Measurements from ENCODE around the gene LMBR1L. TPM values are rescaled to one million over a fixed set of nuclear protein-coding genes. Genes with fewer than 3 reads are reported as not detected.

Gene LMBR1L
- total RNA-seq, 1 experiment from 2014 or later: 55.1 TPM

DNA sequence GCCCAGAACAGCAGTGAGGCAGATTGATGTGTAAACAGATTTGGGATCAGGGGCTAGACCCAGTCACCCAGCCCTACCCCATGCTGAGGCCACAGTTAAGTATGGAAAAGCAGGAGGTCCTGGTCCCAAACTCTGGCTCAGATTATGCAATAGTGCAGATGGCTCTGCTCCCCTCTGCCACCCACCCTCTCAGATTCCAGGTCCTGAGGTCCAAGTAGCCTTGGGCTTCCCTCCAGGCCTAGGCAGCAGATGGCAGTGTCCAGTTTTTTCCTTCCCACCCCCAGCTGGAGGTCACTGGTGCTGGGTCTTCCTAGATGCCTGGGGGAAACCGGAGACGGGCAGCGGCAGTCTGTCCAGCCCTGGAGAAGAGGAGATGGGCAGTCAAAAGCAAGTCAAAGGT is 13.3 kb downstream of the LMBR1L start:
- Histone ChIP-seq H2AK5ac (ENCODE audit: insufficient read length, low read length) (no peak overlapping the region), H4K91ac (ENCODE audit: insufficient read length, low read depth, low read length) (no peak overlapping the region), H3T11ph (ENCODE audit: low read length) (no peak overlapping the region), H3K56ac (ENCODE audit: insufficient read length, low read depth, low read length) (no peak overlapping the region), H3K27me3 (ENCODE audit: insufficient read depth, low read length) (peaks cover 27% of the 10 kb centered on the region; the same call in 1 of the 2 replicates), H4K20me1 (ENCODE audit: control insufficient read depth, insufficient read depth, insufficient read length) (no peaks in the 10 kb centered on the region), H3K79me1 (ENCODE audit: insufficient read depth, low read depth, low read length, poor library complexity, severe bottlenecking) (no peaks in the 10 kb centered on the region), H4K8ac (replicated peaks; ENCODE audit: insufficient read length, low read depth, low read length) (no peak overlapping the region), H2BK5ac (ENCODE audit: insufficient read length, low read length) (no peak overlapping the region), H3K4me1 (ENCODE audit: insufficient read depth, low read length) (no peaks in the 10 kb centered on the region), H3K27ac (ENCODE audit: insufficient read length, low read depth, low read length) (no peak overlapping the region), H4K5ac (ENCODE audit: insufficient read length, low read depth, low read length) (no peak overlapping the region), H3K79me2 (ENCODE audit: insufficient read depth, low read length) (no peaks in the 10 kb centered on the region), H2BK15ac (ENCODE audit: low read depth, low read length) (no peak overlapping the region), H3K4me2 (ENCODE audit: insufficient read depth, insufficient read length, low read length) (no peak overlapping the region), H3K23me2 (ENCODE audit: insufficient read length, low read depth, low read length, poor library complexity, severe bottlenecking) (peaks cover 6% of the 10 kb centered on the region), H2BK120ac (ENCODE audit: low read depth, low read length, poor library complexity, severe bottlenecking) (no peak overlapping the region), H3K9ac (ENCODE audit: extremely low read depth, insufficient read length, low read length) (no peak overlapping the region), H3K14ac (ENCODE audit: insufficient read depth, low read length) (no peak overlapping the region), H2BK12ac (ENCODE audit: insufficient read length, low read depth, low read length) (no peak overlapping the region), H2AFZ (ENCODE audit: low read length) (no peak overlapping the region), H3K4ac (ENCODE audit: low read depth, low read length) (no peak overlapping the region), H3K18ac (ENCODE audit: insufficient read length, low read depth, low read length) (no peak overlapping the region), H3K23ac (ENCODE audit: insufficient read length, low read depth, low read length) (no peak overlapping the region), H3K9me3 (ENCODE audit: control insufficient read depth, low read depth, low read length) (no peaks in the 10 kb centered on the region), H2BK20ac (ENCODE audit: low read depth, low read length, poor library complexity, severe bottlenecking) (no peak overlapping the region)
- Mint-ChIP-seq H3K4me1 (peaks cover 18 to 27% of the 10 kb centered on the region in 2 experiments), H3K36me3 (ENCODE audit: insufficient read depth in 1 of 3, low read depth in 3 of 3) (peaks cover 2 to 51% (median 38%) of the 10 kb centered on the region in 3 experiments; a peak in 6 of 7 replicates), H3K4me3 (no peak overlapping the region), H3K27ac (no peak overlapping the region), H3K27me3 (ENCODE audit: low read depth) (peaks cover 36% of the 10 kb centered on the region), H3K9me3 (no peaks in the 10 kb centered on the region; a peak in 1 of 5 replicates)
- no peak for DNase-seq
- no CpG with 5 or more reads among the region's 3 CpGs for WGBS (ENCODE audit: extremely low coverage, insufficient read length, low lambda C conversion rate)
- TF ChIP-seq, protein P1, sequence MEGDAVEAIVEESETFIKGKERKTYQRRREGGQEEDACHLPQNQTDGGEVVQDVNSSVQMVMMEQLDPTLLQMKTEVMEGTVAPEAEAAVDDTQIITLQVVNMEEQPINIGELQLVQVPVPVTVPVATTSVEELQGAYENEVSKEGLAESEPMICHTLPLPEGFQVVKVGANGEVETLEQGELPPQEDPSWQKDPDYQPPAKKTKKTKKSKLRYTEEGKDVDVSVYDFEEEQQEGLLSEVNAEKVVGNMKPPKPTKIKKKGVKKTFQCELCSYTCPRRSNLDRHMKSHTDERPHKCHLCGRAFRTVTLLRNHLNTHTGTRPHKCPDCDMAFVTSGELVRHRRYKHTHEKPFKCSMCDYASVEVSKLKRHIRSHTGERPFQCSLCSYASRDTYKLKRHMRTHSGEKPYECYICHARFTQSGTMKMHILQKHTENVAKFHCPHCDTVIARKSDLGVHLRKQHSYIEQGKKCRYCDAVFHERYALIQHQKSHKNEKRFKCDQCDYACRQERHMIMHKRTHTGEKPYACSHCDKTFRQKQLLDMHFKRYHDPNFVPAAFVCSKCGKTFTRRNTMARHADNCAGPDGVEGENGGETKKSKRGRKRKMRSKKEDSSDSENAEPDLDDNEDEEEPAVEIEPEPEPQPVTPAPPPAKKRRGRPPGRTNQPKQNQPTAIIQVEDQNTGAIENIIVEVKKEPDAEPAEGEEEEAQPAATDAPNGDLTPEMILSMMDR (conservative IDR thresholded peaks at IDR 0.05): no peak

Data from H9 (cell line).